HL-60 (cell line): Measurements from ENCODE around the gene THRAP3.

Experiments
- DNase-seq, 2 experiments: peaks; one replicate each; pipeline ENCODE4 v3.0.0-alpha.2; 2010 to 2020; ENCODE audit warnings: low read depth in 1 of 2, low spot score in 1 of 2
- H3K27ac ChIP-seq: fragments of 250-450 bp; sonication (Bioruptor Pico); replicated peaks from 2 replicates; pipeline ENCODE4 v1.5.1; 2020; ENCODE audit warnings: mild to moderate bottlenecking, moderate library complexity
- H3K27me3 ChIP-seq: fragments of 250-450 bp; sonication (Bioruptor Pico); 2 replicates; pipeline ENCODE4 v1.5.1; 2021; ENCODE audit warnings: mild to moderate bottlenecking, moderate library complexity; ENCODE audit not compliant: insufficient read depth, poor library complexity, severe bottlenecking
- H3K4me3 ChIP-seq: replicated peaks from 2 replicates; pipeline ENCODE4 v1.5.1; 2011; ENCODE audit warnings: mild to moderate bottlenecking, control low read depth, low read length; ENCODE audit not compliant: insufficient read depth
- CTCF ChIP-seq: IDR thresholded peaks from one replicate; pipeline ENCODE4 v1.5.1; 2011; ENCODE audit warnings: low read length, control low read depth, inconsistent platforms; ENCODE audit not compliant: insufficient read depth
- GABPA ChIP-seq: IDR thresholded peaks from 2 replicates; pipeline ENCODE4 v1.6.1; 2012; ENCODE audit warnings: low read depth
- POLR2AphosphoS5 ChIP-seq: IDR thresholded peaks from 2 replicates; pipeline ENCODE4 v1.6.1; 2012; ENCODE audit warnings: low read depth
- REST ChIP-seq: IDR thresholded peaks from 2 replicates; pipeline ENCODE4 v1.6.1; 2012; ENCODE audit warnings: low read depth; ENCODE audit not compliant: insufficient replicate concordance
- SPI1 ChIP-seq: IDR thresholded peaks from 2 replicates; pipeline ENCODE4 v1.6.1; 2012; ENCODE audit warnings: low read depth, mild to moderate bottlenecking, borderline replicate concordance

THRAP3 gene

GRCh38 chr1:36268981-36269380 is 44.7 kb downstream of the THRAP3 start:
- DNase-seq: no peak
- TF ChIP-seq GABPA (no peak), SPI1 (no peak), REST (no peak), CTCF (no peak), POLR2AphosphoS5 (no peak)
- Histone ChIP-seq H3K4me3 (no peak overlapping the region), H3K27ac (no peak overlapping the region), H3K27me3 (no peaks in the 10 kb centered on the region)

- no peak for TF ChIP-seq POLR2AphosphoS5
- no peak for TF ChIP-seq GABPA
- TF ChIP-seq SPI1: no peak
- TF ChIP-seq CTCF: no peak
- TF ChIP-seq REST: no peak
- no peaks in the 10 kb centered on the region for H3K27me3 ChIP-seq
- no peak overlapping the region for H3K4me3 ChIP-seq
- no peak overlapping the region for H3K27ac ChIP-seq
- no peak for DNase-seq
Measured at GRCh38 chr1:36269408-36269838, 45.2 kb downstream of the THRAP3 start.

- Histone ChIP-seq H3K4me3 (no peak overlapping the region), H3K27ac (no peak overlapping the region), H3K27me3 (no peaks in the 10 kb centered on the region)
- no peak for DNase-seq
- no peak for TF ChIP-seq REST
- TF ChIP-seq POLR2AphosphoS5: no peak
- TF ChIP-seq GABPA: no peak
- no peak for TF ChIP-seq SPI1
- no peak for TF ChIP-seq CTCF
Measured at GRCh38 chr1:36273024-36273423, 48.8 kb downstream of the THRAP3 start.
